H1 (cell line): ENCODE results near the gene ALDOA. TPM values are rescaled to one million over a fixed set of nuclear protein-coding genes. Genes with fewer than 3 reads are reported as not detected.

ENCODE experiments used
- CTCF ChIA-PET: fragments of 300-600 bp; sonication (Branson Sonifier 250); formaldehyde crosslinking; loops from one replicate; lab custom pipeline; 2021; ENCODE audit not compliant: partially characterized antibody; lab: Charles Lee
- POLR2A ChIA-PET: fragments of 300-600 bp; sonication (Branson Sonifier 250); formaldehyde crosslinking; loops from one replicate; lab custom pipeline; 2021; ENCODE audit warnings: inconsistent platforms; ENCODE audit not compliant: partially characterized antibody; lab: Charles Lee
- DNase-seq, 2 experiments: peaks; one replicate each; pipeline versions ENCODE4 v3.0.0 to v3.0.0-alpha.2; 2010 to 2022; ENCODE audit warnings: low spot score in 2 of 2, low read depth in 1 of 2, mixed read lengths in 1 of 2
- FAIRE-seq: peaks from 2 replicates; lab custom pipeline; 2011; peaks lifted over from hg19 to GRCh38; lab: Jason Lieb, UNC
- H2AFZ ChIP-seq: 2 replicates; pipeline ENCODE4 v1.8.1; 2012; ENCODE audit warnings: low read length, inconsistent platforms
- H2AK5ac ChIP-seq: 2 replicates; pipeline ENCODE4 v1.6.1; 2013; ENCODE audit warnings: low read depth, low read length
- H2BK120ac ChIP-seq: replicated peaks from 2 replicates; pipeline ENCODE3; 2013; ENCODE audit warnings: low read depth, low read length, inconsistent platforms
- H2BK12ac ChIP-seq: 2 replicates; pipeline ENCODE4 v1.6.1; 2013; ENCODE audit warnings: low read depth, low read length
- H2BK15ac ChIP-seq: 2 replicates; pipeline ENCODE4 v1.6.1; 2013; ENCODE audit warnings: low read length
- H2BK20ac ChIP-seq: 2 replicates; pipeline ENCODE4 v1.6.1; 2013; ENCODE audit warnings: low read length
- H2BK5ac ChIP-seq: 2 replicates; pipeline ENCODE4 v1.6.1; 2013; ENCODE audit warnings: low read depth, low read length
- H3K14ac ChIP-seq: 2 replicates; pipeline ENCODE4 v1.6.1; 2013; ENCODE audit warnings: inconsistent platforms; ENCODE audit not compliant: insufficient read length
- H3K18ac ChIP-seq: 2 replicates; pipeline ENCODE4 v1.6.1; 2013; ENCODE audit warnings: low read length; ENCODE audit errors: extremely low read depth
- H3K23ac ChIP-seq: 2 replicates; pipeline ENCODE4 v1.6.1; 2013; ENCODE audit warnings: inconsistent platforms; ENCODE audit not compliant: insufficient read length
- H3K23me2 ChIP-seq: 2 replicates; pipeline ENCODE4 v1.6.1; 2013; ENCODE audit warnings: low read depth, low read length
- H3K27ac ChIP-seq: 2 replicates; pipeline ENCODE4 v1.6.1; 2011; ENCODE audit warnings: low read depth, low read length, inconsistent platforms
- H3K27me3 ChIP-seq, 4 experiments: replicated peaks in 1 of 4; 1 replicate in 1 of 4; 2 replicates in 3 of 4; pipeline versions ENCODE4 v1.6.1 to v1.8.1; 2011 to 2013; ENCODE audit warnings: low read length in 3 of 4, mild to moderate bottlenecking in 3 of 4, inconsistent platforms in 2 of 4, mixed read lengths in 2 of 4, moderate library complexity in 1 of 4; ENCODE audit not compliant: control insufficient read depth in 3 of 4, insufficient read depth in 3 of 4; ENCODE audit errors: extremely low read depth in 1 of 4
- H3K36me3 ChIP-seq, 4 experiments: 2 replicates each; pipeline versions ENCODE4 v1.6.1 to v1.8.1; 2011 to 2013; ENCODE audit warnings: mild to moderate bottlenecking in 4 of 4, low read length in 3 of 4, moderate library complexity in 2 of 4, control low read depth in 1 of 4, inconsistent platforms in 1 of 4; ENCODE audit not compliant: insufficient read depth in 4 of 4, control insufficient read depth in 2 of 4
- H3K4ac ChIP-seq: replicated peaks from 2 replicates; pipeline ENCODE3; 2013; ENCODE audit warnings: low read length, low read depth, mixed read lengths, inconsistent platforms; ENCODE audit not compliant: insufficient read length
- H3K4me1 ChIP-seq, 4 experiments: replicated peaks in 1 of 4; 1 replicate in 1 of 4; 2 replicates in 3 of 4; pipeline versions ENCODE4 v1.6.1 to v1.8.1; 2011 to 2013; ENCODE audit warnings: low read length in 3 of 4, inconsistent platforms in 2 of 4, mixed read lengths in 1 of 4; ENCODE audit not compliant: insufficient read depth in 4 of 4, control insufficient read depth in 3 of 4
- H3K4me2 ChIP-seq, 2 experiments: 2 replicates each; pipeline versions ENCODE4 v1.6.1 to v1.8.1; 2011 to 2013; ENCODE audit warnings: low read depth in 2 of 2, low read length in 2 of 2, control low read depth in 1 of 2, inconsistent platforms in 1 of 2, mild to moderate bottlenecking in 1 of 2; ENCODE audit not compliant: insufficient read depth in 1 of 2
- H3K4me3 ChIP-seq, 4 experiments: fragments of 200-600, 300-600 bp in 1 of 4; sonication (generic), shearing (Covaris generic), sonication (Bioruptor Twin) in 1 of 4; 2 replicates each; pipeline versions ENCODE4 v1.5.1 to v1.8.1; 2011 to 2016; ENCODE audit warnings: low read length in 4 of 4, low read depth in 3 of 4, control low read depth in 2 of 4, inconsistent platforms in 2 of 4, mild to moderate bottlenecking in 2 of 4, mixed read lengths in 1 of 4, moderate library complexity in 1 of 4; ENCODE audit not compliant: insufficient read depth in 2 of 4; ENCODE audit errors: extremely low read depth in 1 of 4
- H3K56ac ChIP-seq: replicated peaks from 2 replicates; pipeline ENCODE3; 2013; ENCODE audit warnings: low read depth, mild to moderate bottlenecking, mixed read lengths, low read length, inconsistent platforms; ENCODE audit not compliant: insufficient read length
- H3K79me1 ChIP-seq: 2 replicates; pipeline ENCODE4 v1.6.1; 2013; ENCODE audit warnings: low read depth, low read length, control low read depth
- H3K79me2 ChIP-seq, 2 experiments: 2 replicates each; pipeline versions ENCODE4 v1.6.1 to v1.8.1; 2012 to 2013; ENCODE audit warnings: low read length in 2 of 2, mild to moderate bottlenecking in 2 of 2, inconsistent platforms in 1 of 2; ENCODE audit not compliant: insufficient read depth in 2 of 2, control insufficient read depth in 1 of 2
- H3K9ac ChIP-seq, 4 experiments: replicated peaks in 1 of 4; 1 replicate in 1 of 4; 2 replicates in 3 of 4; pipeline versions ENCODE4 v1.6.1 to v1.8.1; 2011 to 2013; ENCODE audit warnings: low read depth in 3 of 4, low read length in 3 of 4, control low read depth in 2 of 4, mild to moderate bottlenecking in 2 of 4, moderate library complexity in 2 of 4, inconsistent platforms in 1 of 4; ENCODE audit errors: extremely low read depth in 1 of 4
- H3K9me3 ChIP-seq, 2 experiments: 2 replicates each; pipeline versions ENCODE4 v1.6.1 to v1.8.1; 2012 to 2013; ENCODE audit warnings: mild to moderate bottlenecking in 2 of 2, moderate library complexity in 2 of 2, control low read depth in 1 of 2, inconsistent platforms in 1 of 2, low read depth in 1 of 2, low read length in 1 of 2, mixed read lengths in 1 of 2; ENCODE audit not compliant: insufficient read depth in 2 of 2
- H4K20me1 ChIP-seq, 2 experiments: replicated peaks in 1 of 2; 2 replicates each; pipeline versions ENCODE3 to v1.8.1; 2011 to 2013; ENCODE audit warnings: inconsistent platforms in 2 of 2, low read length in 2 of 2, mild to moderate bottlenecking in 1 of 2; ENCODE audit not compliant: insufficient read depth in 2 of 2, control insufficient read depth in 1 of 2
- H4K5ac ChIP-seq: 2 replicates; pipeline ENCODE4 v1.6.1; 2013; ENCODE audit warnings: low read length, low read depth, mixed read lengths, inconsistent platforms; ENCODE audit not compliant: insufficient read length
- H4K8ac ChIP-seq: 2 replicates; pipeline ENCODE4 v1.8.0; 2013; ENCODE audit warnings: mild to moderate bottlenecking, moderate library complexity, low read length, inconsistent platforms; ENCODE audit not compliant: insufficient read depth; ENCODE audit errors: extremely low read depth
- H4K91ac ChIP-seq: replicated peaks from 2 replicates; pipeline ENCODE3; 2013; ENCODE audit warnings: low read length, mixed read lengths, inconsistent platforms; ENCODE audit not compliant: insufficient read length
- ASH2L ChIP-seq: fragments of 200-600, 300-600 bp; sonication (generic); IDR thresholded peaks from one replicate; pipeline ENCODE4 v1.7.1; 2017; ENCODE audit warnings: low read length
- BCL11A ChIP-seq, 2 experiments: IDR thresholded peaks; one replicate each; pipeline ENCODE4 v1.6.1; 2011; ENCODE audit warnings: low read depth in 2 of 2, low read length in 2 of 2, mild to moderate bottlenecking in 2 of 2
- CTBP2 ChIP-seq: IDR thresholded peaks from 2 replicates; pipeline ENCODE4 v1.7.0; 2011; ENCODE audit warnings: borderline replicate concordance, mild to moderate bottlenecking, moderate library complexity, mixed read lengths, low read length; ENCODE audit not compliant: insufficient read depth, insufficient read length
- GTF2F1 ChIP-seq: IDR thresholded peaks from 2 replicates; pipeline ENCODE4 v1.6.1; 2012; ENCODE audit warnings: low read depth, low read length, improper control_type of control experiment, borderline replicate concordance
- JUN ChIP-seq: IDR thresholded peaks from 2 replicates; pipeline ENCODE4 v1.6.1; 2011; ENCODE audit warnings: low read depth, mild to moderate bottlenecking, improper control_type of control experiment, low read length
- KDM4A ChIP-seq: IDR thresholded peaks from one replicate; pipeline ENCODE4 v1.7.1; 2012; ENCODE audit warnings: low read depth, mild to moderate bottlenecking, moderate library complexity, low read length, inconsistent platforms; ENCODE audit not compliant: severe bottlenecking
- MAFK ChIP-seq: IDR thresholded peaks from 2 replicates; pipeline ENCODE4 v1.6.1; 2012; ENCODE audit warnings: low read depth, mild to moderate bottlenecking, improper control_type of control experiment, low read length
- RNF2 ChIP-seq: fragments of 200-900, 300-1000 bp; sonication (generic); IDR thresholded peaks from 2 replicates; pipeline ENCODE4 v1.7.1; 2016; ENCODE audit warnings: borderline replicate concordance, low read depth, mild to moderate bottlenecking, antibody characterized with exemption, low read length; ENCODE audit not compliant: poor library complexity, severe bottlenecking; ENCODE audit errors: missing control alignments
- SAP30 ChIP-seq: fragments of 300-600 bp; sonication (generic); IDR thresholded peaks from 2 replicates; pipeline ENCODE4 v1.7.1; 2012; ENCODE audit warnings: low read length, moderate library complexity, mild to moderate bottlenecking, inconsistent platforms; ENCODE audit not compliant: insufficient read depth, insufficient replicate concordance
- SP2 ChIP-seq: IDR thresholded peaks from 2 replicates; pipeline ENCODE4 v1.6.1; 2012; ENCODE audit warnings: mild to moderate bottlenecking, low read length, inconsistent platforms
- USF2 ChIP-seq: IDR thresholded peaks from 2 replicates; pipeline ENCODE4 v1.6.1; 2011; ENCODE audit warnings: low read length, improper control_type of control experiment
- YY1 ChIP-seq: IDR thresholded peaks from 2 replicates; pipeline ENCODE4 v1.6.1; 2011; ENCODE audit warnings: low read depth, mild to moderate bottlenecking, low read length
- WGBS, 2 experiments: shearing (Covaris generic) in 1 of 2; methylation state at CpG; one replicate each; pipeline versions ENCODE4 v1.1.6 to v1.1.7; 2013 to 2015; ENCODE audit warnings: low lambda C conversion rate in 2 of 2, mixed read lengths in 2 of 2, inconsistent platforms in 1 of 2, low coverage in 1 of 2, missing lambda C conversion rate in 1 of 2; ENCODE audit not compliant: insufficient replicate concordance in 2 of 2, insufficient coverage in 1 of 2, insufficient read length in 1 of 2; ENCODE audit errors: extremely low coverage in 1 of 2, missing lambda C conversion rate in 1 of 2; 5-methylcytosine and 5-hydroxymethylcytosine counted together
- polyA plus RNA-seq, 7 experiments: library from polyadenylated mRNA; depleted of rRNA in 3 of 7; stranded (reverse) in 5 of 7; unstranded in 2 of 7; fragments of >200 nt in 5 of 7; fragments of 200-250 nt in 2 of 7; gene quantifications; 1 replicate in 5 of 7; 2 replicates in 1 of 7; 4 replicates in 1 of 7; pipeline versions ENCODE4 v1.2.1 to v1.2.3, GENCODE V29; 2011 to 2013; ENCODE audit warnings: missing spikeins in 2 of 7, mixed read lengths in 2 of 7
- total RNA-seq: library from RNA; stranded (reverse); fragmentation: NEBNext Ultra II Directional; extraction: Animal tissue kit (Norgen Biotek cat#: 25700); gene quantifications from 2 replicates; pipeline ENCODE4 v1.2.1, GENCODE V29; 2021

The ALDOA gene
- total and polyA plus RNA-seq, 2 of the 8 experiments (the other 6 are each of a cell fraction or from before 2014, with no cell fraction given): 1,072 to 1,083 TPM

- WGBS, 2 experiments: 83% methylated on average over 8 of the region's 8 CpGs; no CpG with 5 or more reads in 1 of the 2 experiments
- no peak overlapping the region for H3K4me2 ChIP-seq
- ChIA-PET CTCF (interaction anchor here (1.7 kb wide), 1 partner anchor 9 kb away, joined by 6 read pairs; no protein-coding TSS in a partner anchor), POLR2A (interaction anchor here (1.3 kb wide), 1 partner anchor 19 kb away, joined by 4 read pairs; the partner anchor contains the start of gene ALDOA)
- no peak overlapping the region for H3K14ac ChIP-seq
- no peak overlapping the region for H2AFZ ChIP-seq
- H2BK12ac ChIP-seq: no peak overlapping the region
- H3K4me3 ChIP-seq: no peak overlapping the region
- no peak overlapping the region for H4K91ac ChIP-seq
- no peak overlapping the region for H3K18ac ChIP-seq
- H3K9me3 ChIP-seq: no peaks in the 10 kb centered on the region
- H2BK15ac ChIP-seq: no peak overlapping the region
- H2AK5ac ChIP-seq: no peak overlapping the region
- H3K23ac ChIP-seq: no peak overlapping the region
- H2BK20ac ChIP-seq: no peak overlapping the region
- no peaks in the 10 kb centered on the region for H3K79me2 ChIP-seq
- peak overlapping the region; percentile 68 for H4K8ac ChIP-seq
- H3K4ac ChIP-seq: no peak overlapping the region
- peaks cover 6% of the 10 kb centered on the region; the same call in 1 of the 2 replicates for H3K23me2 ChIP-seq
- H4K5ac ChIP-seq: no peak overlapping the region
- peaks cover 0 to 6% (median 1%) of the 10 kb centered on the region in 4 experiments; a peak in 3 of 7 replicates for H3K27me3 ChIP-seq
- H3K4me1 ChIP-seq: no peaks in the 10 kb centered on the region
- FAIRE-seq: no peak
- no peaks in the 10 kb centered on the region for H3K36me3 ChIP-seq
- no peak for DNase-seq
- no peak overlapping the region for H2BK5ac ChIP-seq
- peaks cover 0 to 5% of the 10 kb centered on the region in 2 experiments for H4K20me1 ChIP-seq
- H3K56ac ChIP-seq: no peak overlapping the region
- no peak overlapping the region for H2BK120ac ChIP-seq
- peaks cover 3% of the 10 kb centered on the region; the same call in 1 of the 2 replicates for H3K79me1 ChIP-seq
- H3K9ac ChIP-seq: no peak overlapping the region
- H3K27ac ChIP-seq: no peak overlapping the region
- no peak for TF ChIP-seq BCL11A (IDR thresholded peaks at IDR 0.05; ENCODE audit: low read depth in 2 of 2, low read length in 2 of 2)
- TF ChIP-seq USF2: no peak
- no peak for TF ChIP-seq SAP30
- TF ChIP-seq CTBP2: no peak
- TF ChIP-seq ASH2L: no peak
- TF ChIP-seq MAFK: no peak
- TF ChIP-seq YY1: no peak
- no peak for TF ChIP-seq KDM4A
- TF ChIP-seq GTF2F1: no peak
- TF ChIP-seq RNF2: no peak
- no peak for TF ChIP-seq JUN
- no peak for TF ChIP-seq SP2
These were observed 19.4 kb upstream of the ALDOA start for GRCh38 chr16:30046178-30046577.
